ENCODE results near the gene MCEMP1.
"Not testable (repeated sequence)": the region's sequence is repeated elsewhere in the genome, so short reads cannot be mapped to it uniquely, and the experiment has no call there.

MCEMP1 gene

DNA sequence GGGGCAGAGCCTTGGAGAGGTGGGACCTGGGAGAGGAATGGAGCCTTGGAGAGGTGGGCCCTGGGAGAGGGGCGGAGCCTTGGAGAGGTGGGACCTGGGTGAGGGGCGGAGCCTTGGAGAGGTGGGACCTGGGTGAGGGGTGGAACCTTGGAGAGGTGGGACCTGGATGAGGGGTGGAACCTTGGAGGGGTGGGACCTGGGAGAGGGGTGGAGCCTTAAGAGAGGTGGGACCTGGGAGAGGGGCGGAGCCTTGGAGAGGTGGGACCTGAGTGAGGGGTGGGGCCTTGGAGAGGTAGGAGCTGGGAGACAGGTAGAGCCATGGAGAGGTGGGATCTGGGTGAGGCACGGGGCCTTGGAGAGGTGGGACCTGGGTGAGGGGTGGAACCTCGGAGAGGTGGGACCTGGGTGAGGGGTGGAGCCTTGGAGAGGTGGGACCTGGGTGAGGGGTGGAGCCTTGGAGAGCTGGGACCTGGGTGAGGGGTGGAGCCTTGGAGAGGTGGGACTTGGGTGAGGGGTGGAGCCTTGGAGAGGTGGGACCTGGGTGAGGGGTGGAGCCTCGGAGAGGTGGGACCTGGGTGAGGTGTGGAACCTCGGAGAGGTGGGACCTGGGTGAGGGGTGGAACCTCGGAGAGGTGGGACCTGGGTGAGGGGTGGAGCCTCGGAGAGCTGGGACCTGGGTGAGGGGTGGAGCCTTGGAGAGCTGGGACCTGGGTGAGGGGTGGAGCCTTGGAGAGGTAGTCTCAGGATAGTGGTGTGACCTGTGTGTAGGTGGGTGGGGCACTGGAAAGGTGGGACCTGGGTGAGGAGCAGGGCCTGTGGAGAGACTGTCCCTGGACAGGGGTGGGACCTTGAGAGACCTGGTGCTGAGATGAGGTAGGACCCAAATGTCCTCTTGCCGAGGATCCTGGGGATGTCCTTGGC is 33.0 kb upstream of the MCEMP1 start:
- not testable (repeated sequence) for DNase-seq (ENCODE audit: low read depth)

DNA sequence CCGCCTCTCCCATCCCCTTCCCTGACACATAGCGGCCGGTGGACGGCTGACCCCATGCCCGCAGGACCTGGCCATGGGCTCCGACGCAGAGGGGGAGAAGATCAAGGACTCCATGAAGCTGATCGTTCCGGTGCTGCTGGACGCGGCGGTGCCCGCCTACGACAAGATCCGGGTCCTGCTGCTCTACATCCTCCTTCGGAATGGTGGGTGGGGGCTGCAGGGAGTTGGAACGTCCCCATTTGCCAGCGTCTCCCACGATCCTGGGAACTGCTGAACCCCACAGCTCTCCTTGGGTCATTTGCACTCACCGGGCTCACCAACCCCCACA is 32.4 kb upstream of the MCEMP1 start:
- DNase-seq (ENCODE audit: low read depth) = no peak

DNA sequence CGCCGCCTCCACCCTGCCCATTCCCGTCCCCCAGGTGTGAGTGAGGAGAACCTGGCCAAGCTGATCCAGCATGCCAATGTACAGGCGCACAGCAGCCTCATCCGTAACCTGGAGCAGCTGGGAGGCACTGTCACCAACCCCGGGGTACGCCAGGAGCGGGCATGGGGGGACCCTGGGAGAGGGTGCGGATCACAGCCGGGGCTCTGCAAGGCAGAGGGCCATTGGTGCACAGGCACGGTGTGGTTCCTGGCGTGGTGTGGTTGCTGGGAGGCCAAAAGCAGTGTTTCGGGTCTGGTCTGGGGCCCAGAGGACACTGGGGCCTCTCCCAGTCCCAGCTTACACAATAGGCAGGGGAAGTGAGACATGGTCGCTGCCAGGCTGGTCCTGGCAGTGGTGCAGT is 31.7 kb upstream of the MCEMP1 start:
- no peak for DNase-seq (ENCODE audit: low read depth)

DNA sequence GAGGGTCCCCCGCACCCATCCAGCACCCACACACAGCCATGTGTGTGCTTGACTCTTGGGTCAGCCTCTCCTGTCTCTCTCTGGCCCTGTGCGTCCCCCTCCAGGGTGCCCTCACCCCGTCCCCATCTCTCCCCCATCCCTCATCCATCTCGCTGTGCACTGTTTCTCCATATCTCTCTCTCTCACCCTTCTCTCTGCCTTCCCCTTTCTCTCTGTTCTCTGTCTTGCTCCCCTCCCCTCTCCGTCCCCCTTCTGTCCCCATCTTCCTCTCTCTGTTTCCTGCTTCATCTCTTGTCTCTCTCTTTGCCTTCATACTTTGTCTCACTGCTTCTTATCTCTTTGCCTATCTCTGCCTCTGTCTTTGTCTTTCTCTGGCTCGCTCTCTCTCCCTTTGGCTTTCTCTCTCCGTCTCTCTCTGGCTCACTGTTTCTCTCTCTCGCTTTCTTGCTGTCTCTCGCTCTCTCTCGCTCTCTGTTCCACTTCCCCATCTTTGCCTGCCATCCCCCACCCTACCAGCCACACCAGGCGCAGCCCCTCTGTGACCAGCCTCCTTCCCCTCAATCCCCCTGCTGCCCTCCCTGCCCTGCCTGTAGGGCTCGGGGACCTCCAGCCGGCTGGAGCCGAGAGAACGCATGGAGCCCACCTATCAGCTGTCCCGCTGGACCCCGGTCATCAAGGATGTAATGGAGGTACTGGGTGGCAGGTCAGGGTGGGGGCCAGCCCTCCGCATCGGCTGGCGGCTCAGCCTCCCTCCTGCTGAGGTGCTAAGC is 31.0 kb upstream of the MCEMP1 start:
- no peak for DNase-seq (ENCODE audit: low read depth)

DNA sequence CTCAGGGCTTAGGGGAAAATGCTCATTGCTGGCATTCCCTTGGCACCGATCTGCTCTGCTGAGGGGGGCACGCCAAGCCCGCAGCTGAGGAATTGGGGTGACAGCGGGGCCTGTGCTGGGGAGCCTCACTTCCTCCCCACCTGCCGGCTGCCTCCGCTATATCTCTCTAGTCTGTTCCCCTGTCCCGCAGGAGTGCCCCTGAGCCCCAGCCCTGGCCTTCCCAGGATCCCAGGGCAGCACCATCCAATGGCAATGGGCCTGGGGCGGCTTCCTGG is 30.5 kb upstream of the MCEMP1 start:
- DNase-seq (ENCODE audit: low read depth) = no peak

DNA sequence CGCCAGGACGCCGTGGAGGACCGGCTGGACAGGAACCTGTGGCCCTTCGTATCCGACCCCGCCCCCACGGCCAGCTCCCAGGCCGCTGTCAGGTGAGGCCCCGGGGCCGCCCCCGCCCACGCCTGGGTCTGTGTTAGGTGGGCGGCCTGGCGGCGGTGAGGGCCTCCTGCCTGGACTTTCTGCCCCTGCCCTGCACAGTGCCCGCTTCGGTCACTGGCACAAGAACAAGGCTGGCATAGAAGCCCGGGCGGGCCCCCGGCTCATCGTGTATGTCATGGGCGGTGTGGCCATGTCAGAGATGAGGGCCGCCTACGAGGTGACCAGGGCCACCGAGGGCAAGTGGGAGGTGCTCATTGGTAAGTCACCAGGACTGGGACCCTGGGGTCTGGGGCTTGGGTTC is 29.7 kb upstream of the MCEMP1 start:
- no peak for DNase-seq (ENCODE audit: low read depth)

DNA sequence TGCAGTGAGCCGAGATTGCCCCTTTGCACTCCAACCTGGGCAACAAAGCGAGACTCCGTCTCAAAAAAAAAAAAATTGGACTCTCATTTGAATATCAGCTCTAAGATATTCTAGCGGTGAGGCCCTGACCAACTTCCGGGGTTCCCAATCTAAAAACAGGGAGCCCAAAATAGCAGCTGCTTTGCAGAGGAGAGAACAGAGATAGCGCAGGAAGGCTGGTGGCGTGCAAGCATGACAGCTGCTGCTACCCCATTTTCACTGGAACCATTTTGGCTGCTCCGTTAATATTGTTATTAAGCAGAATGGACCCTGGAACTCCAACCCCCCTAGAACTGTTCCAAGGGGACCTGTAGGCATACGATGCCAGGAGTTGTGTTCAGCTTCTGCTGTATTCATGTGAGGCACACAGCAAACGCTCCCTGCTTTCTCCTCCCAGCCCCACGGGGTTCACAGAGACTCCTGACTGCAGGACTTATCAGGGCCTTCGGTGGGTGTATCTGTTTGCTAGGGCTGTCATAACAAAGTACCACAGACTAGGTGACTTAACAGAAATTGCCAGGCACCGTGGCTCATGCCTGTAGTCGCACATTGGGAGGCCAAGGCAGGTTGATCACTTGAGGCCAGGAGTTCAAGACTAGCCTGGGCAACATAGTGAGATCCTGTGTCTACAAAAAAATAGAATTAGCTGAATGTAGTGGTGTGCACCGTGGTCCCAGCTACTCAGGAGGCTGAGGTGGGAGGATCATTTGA is 28.4 kb upstream of the MCEMP1 start:
- no peak for DNase-seq (ENCODE audit: low read depth)

DNA sequence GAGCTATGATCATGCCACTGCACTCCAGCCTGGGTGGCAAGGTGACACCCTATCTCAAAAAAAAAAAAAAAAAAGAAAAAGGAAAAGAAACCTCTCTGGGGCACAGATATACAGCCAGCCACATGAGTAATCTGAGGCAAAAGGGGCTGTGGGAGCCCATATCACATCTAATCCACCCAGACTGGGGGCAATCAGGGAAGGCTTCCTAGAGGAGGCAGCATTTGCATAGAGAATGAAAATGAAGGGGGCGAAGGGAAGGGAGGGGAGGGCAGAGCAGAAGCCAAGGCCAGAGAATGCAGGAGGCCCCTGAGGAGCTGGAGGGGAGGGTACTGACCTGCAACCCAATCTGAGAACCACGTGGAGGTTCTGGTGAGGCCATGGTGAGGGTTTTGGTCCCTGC is 26.7 kb upstream of the MCEMP1 start:
- no peak for DNase-seq (ENCODE audit: low read depth)

DNA sequence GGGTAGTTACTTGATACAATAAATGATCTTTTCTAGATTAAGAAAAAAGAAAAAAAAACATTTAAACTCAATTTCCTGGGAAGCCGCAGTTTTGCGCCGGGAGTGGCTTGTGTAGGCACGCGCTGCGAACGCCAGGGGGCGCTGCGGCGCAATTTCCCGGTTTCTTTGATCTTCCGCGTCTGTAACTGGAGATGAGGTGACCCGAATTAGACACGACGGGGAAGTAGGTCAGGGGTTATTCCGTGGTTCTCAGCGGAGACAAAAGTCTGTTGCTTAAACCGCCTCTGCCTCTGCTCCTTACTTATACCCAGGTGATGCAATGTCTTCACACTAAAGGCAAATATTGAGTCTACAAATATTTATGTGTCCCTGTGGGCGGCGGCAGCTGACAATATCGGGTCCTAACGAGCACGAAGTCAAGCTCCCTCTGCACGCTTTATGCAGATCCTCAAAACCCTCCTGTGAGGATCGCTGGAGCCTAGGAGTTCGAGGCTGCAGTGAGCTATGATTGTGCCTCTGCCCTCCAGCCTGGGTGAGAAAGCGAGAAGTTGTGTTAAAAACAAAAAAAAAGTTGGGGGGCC is 24.7 kb upstream of the MCEMP1 start:
- DNase-seq (ENCODE audit: low read depth) = peak; percentile 79

DNA sequence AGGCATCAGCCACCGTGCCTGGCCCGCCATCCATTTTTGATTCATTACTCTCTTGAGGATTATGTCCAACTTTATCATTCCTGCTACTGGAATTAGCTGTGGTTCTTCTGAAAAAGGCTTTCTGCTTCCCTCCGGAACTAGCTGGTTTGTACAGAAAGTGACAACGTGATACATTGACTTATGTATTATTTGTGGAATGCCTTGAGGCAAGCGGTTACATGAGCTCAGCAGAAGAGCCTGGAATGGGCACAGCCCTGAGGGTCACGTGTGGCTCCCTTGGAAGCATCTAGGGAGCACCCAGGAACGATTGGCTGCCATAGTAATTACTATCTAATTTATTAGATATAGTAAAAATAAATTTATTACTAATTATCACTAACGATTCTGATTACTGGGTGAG is 22.5 kb upstream of the MCEMP1 start:
- DNase-seq (ENCODE audit: low read depth) = no peak

DNA sequence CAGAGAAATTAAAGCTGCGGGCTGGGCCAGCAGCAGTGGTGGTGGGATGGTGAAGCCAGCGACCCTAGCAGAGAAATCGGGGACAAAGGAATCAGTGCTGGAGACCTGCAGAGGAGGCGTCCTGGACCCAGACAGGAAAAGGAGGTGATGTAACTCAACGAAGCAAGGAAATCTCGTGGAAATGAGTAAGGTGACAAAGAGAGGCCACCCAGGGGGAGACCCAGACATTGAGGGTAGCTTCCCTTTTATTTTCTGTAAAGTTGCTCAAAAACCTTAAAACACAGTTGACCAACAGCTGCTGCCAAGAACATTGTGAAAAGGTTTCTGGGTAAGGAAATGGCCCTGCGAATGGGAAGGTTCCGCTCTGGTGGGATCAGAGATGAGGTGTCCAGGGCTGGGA is 21.3 kb upstream of the MCEMP1 start:
- DNase-seq (ENCODE audit: low read depth) = no peak

DNA sequence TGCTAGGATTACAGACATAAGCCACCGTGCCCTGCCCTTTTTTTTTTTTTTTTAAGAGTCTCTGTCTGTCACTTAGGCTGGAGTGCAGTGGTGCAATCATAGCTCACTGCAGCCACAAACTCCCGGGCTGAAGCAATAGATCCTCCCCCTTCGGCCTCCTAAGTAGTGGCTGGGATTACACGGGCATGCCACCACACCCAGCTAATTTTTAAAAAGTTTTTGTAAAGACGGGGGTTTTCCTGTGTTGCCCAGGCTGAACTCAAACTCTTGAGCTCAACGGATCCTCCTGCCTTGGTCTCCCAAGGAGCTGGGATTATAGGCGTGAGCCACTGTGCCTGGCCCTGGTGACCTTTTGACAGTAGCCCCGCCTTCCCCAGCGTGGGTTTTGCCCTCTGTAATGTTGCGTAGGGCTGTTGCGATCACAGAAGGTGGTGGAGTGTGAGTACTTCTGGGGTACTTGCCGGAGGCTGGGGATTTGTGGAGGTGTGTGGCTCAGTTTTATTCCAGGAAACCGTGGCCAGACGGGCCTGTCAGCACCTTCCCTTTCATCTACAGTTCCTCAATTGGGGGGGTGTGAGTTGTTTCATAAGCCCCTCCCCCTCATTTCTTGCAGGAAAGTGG is 19.6 kb upstream of the MCEMP1 start:
- no peak for DNase-seq (ENCODE audit: low read depth)

DNA sequence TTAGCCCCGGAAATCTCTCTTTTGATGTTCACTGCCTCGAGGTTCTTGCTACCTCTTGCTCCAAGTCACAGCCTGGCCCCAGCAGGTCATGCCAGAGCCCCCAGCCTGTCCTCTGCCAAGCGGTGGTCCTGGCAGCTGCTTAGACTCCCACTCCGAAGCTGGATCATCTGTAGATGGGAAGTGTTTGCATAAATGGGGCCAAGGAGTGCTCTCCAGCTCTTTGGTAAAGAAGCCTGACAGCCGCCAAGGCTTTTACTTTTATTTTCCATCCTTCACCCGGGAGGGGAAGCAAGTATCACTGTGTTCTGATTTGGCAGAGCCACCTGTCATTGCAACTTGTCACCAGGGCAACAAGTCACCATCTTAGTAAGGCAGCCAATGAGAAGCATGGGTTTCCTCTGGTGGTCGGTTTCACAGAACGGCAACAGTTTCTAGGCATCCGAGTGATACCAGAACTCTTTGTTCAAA is 18.6 kb upstream of the MCEMP1 start:
- no peak for DNase-seq (ENCODE audit: low read depth)

DNA sequence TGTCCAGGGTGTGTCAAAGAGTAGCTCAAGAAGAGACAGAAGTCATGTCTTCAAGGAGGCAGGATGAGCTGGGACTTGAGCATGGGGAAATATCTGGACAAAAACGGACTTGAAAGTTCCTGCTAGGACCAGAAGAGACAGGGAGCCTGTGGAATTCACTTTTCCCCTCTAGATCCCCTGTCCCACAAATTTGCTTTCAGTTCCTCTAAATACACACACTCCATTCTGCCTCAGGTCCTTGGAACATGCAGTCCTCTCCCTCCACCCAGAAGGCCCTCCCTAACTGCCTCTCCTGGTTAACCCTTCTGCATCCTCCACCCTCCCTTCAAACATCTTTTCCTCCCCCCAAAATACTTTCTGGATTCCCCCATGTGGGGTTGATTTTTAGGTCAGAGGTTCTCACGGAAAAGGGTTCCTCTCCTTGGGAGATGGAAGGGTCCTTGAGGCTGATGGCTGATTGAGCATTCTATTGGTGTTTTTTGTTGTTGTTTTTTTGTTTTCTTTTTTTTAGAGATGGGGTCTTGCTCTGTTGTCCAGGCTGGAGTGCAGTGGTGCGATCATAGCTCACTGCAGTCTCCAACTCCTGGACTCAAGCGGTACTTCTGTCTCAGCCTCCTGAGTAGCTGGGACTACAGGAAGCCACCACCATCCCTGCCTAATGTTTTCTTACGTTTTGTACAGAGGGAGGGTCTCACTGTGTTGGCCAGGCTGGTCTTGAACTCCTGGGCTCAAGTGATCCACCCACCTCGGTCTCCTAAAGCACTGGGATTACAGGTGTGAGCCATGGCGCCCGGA is 14.9 kb upstream of the MCEMP1 start:
- DNase-seq (ENCODE audit: low read depth) = no peak

DNA sequence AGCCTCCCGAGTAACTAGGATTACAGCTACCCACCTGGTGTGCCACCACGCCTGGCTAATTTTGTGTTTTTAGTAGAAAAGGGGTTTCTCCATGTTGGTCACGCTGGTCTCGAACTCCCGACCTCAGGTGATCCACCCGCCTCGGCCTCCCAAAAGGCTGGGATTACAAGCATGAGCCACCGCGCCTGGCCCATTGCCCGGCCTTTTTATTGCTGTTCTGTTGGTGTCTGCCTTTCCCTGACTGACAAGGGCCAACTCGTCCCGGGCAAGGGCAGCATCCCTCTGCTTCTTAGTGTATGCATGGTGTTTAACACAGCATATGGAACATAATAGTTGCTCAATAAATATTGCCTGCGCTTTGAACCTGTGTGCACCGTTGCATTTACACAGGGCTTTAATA is 14.2 kb upstream of the MCEMP1 start:
- DNase-seq (ENCODE audit: low read depth) = no peak

DNA sequence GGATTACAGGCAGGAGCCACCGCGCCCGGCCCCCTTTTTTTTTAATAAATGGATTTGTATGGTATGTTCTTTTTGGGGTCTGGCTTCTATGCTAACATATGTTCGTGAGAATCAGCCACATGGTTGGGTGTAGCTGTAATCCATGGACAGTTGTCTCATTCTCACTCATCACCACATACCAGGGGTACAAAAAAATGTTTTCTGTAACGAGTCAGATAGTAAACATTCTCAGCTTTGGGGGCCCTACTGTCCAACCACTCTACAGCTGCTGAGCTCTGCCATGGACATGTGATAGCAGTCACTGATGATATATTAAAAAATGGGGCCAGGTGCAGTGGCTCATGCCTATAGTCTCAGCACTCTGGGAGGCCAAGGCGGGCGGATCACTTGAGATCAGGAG is 13.2 kb upstream of the MCEMP1 start:
- DNase-seq (ENCODE audit: low read depth) = no peak

DNA sequence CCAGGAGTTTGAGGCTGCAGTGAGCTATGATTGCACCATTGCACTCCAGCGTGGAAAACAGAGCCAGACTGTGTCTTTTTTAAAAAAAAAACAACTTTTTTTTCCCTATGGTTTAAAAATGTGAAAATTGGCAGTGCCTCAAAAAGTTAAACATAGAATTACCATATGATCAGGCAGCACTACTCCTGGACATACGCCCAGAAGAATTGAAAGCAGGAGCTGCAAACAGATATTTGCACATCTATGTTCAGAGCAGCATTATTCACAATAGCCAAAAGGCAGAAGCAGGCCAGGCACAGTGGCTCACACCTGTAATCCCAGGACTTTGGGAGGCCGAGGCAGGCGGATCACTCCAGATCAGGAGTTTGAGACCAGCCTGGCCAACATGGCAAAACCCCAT is 11.8 kb upstream of the MCEMP1 start:
- DNase-seq (ENCODE audit: low read depth) = no peak

DNA sequence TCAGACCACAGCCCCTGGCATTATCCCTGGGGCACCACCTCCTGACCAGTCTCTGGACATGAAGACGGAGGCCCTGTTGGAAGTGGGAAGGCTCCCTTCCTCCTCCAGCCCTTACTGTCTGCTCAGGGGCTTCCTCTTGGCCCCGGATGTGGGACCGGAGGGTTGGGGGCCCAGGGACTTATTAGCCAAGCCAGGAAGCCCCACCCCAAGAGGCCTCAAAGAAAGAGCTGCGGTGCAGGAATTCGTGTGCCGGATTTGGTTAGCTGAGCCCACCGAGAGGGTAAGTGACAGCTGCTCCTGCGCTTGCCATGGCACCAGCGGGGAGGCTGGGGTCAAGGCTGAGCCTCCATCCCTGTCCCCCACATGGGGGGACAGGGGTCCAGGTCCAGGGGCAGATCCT is 8.0 kb upstream of the MCEMP1 start, which contains the start of gene RETN:
Gene RETN (plus strand): TSS at position 208 of the 400 bp plus-strand sequence. CDS start 278 bp downstream, outside the sequence.
- no peak for DNase-seq (ENCODE audit: low read depth)

DNA sequence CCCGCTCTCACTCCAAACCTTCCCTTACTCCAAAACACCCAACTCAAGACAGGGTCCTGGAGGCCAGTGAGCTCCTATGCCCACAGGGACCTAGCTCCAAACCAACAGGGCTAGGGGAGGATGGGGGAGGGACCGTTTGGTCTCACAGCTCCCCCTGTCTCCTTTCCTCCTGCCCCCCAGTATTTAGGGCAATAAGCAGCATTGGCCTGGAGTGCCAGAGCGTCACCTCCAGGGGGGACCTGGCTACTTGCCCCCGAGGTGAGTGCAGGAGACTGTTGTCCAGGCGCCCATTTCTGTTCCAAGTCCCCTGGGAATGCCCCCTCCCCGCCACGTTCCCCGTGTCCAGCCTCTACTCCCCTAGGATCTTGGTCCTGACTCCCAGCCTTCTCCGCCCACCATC is 7.2 kb upstream of the MCEMP1 start:
- no peak for DNase-seq (ENCODE audit: low read depth)

DNA sequence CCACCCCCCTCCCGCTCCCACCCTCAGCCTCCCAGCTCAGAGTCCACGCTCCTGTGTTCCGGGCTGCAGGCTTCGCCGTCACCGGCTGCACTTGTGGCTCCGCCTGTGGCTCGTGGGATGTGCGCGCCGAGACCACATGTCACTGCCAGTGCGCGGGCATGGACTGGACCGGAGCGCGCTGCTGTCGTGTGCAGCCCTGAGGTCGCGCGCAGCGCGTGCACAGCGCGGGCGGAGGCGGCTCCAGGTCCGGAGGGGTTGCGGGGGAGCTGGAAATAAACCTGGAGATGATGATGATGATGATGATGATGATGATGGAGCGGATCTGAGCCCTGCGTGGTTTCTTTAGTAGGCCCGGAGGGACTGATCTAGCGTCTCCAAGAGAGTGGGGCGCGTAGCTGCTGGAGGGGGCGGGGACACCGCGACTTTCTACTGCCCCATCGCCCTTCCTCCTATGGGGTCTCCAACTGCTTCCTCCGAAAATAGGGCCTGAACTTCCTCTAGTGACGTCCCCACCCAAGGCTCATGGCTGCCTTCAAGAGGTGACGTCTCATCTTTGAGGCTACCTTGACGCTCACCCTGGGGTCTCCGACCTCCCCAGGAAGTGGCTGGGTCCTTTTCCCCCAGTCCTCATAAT is 6.6 kb upstream of the MCEMP1 start:
- no peak for DNase-seq (ENCODE audit: low read depth)

DNA sequence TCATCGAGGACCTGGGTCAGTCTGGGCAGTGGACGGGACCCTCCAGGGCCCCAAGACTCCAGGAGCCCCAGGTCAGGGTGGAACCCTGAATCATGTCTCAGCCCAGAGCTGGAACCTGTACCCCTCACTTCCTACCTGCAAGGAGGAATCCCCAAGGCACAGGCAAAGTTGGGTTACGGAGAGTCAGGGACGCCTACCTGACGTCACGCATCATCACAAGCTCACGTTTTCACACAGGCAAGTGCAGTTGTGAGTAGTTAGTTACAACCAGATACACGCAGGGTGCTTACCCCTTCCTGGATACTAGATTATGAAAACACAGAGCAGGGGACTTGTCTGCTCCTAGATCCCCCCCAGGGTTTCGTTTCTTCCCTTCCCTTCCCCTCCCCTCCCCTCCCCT is 6.1 kb upstream of the MCEMP1 start:
- no peak for DNase-seq (ENCODE audit: low read depth)

All from activated T-helper 1 cell treated with Interleukin-2 at 50 U/mL for 16 hours (primary cell).